ENCODE results near the gene MOK.
"Not testable (repeated sequence)": the region's sequence is repeated elsewhere in the genome, so short reads cannot be mapped to it uniquely, and the experiment has no call there.

MOK gene

DNA sequence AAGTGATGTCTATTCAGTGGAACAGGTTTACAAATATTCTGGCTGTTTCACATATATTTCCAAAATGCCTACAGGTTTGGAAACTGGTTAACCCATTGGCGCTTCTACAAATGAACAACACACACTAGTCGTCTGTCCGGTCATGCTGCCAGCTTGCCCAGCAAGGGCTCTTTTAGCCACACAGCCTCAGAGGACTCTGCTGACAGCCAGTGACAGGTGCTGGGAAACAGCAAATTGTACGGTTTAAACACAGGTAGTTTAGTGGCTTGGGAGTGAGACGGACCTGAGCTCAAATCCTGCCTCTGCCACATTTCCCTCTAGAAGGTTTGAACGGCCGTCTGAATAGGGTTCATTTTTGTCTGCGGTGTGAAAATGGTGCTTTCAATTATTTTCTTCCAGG, 53.8 kb downstream of the MOK start:
- H3K36me3 ChIP-seq (ENCODE audit: control insufficient read depth, insufficient read depth, low read length): no peaks in the 10 kb centered on the region
- H3K27me3 ChIP-seq (replicated peaks; ENCODE audit: control insufficient read depth, insufficient read depth, low read length): no peaks in the 10 kb centered on the region
- TF ChIP-seq, protein P1, sequence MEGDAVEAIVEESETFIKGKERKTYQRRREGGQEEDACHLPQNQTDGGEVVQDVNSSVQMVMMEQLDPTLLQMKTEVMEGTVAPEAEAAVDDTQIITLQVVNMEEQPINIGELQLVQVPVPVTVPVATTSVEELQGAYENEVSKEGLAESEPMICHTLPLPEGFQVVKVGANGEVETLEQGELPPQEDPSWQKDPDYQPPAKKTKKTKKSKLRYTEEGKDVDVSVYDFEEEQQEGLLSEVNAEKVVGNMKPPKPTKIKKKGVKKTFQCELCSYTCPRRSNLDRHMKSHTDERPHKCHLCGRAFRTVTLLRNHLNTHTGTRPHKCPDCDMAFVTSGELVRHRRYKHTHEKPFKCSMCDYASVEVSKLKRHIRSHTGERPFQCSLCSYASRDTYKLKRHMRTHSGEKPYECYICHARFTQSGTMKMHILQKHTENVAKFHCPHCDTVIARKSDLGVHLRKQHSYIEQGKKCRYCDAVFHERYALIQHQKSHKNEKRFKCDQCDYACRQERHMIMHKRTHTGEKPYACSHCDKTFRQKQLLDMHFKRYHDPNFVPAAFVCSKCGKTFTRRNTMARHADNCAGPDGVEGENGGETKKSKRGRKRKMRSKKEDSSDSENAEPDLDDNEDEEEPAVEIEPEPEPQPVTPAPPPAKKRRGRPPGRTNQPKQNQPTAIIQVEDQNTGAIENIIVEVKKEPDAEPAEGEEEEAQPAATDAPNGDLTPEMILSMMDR (IDR thresholded peaks at IDR 0.05; ENCODE audit: insufficient read depth, low read length, poor library complexity, severe bottlenecking): no peak
- no peak for DNase-seq (ENCODE audit: extremely low read depth, insufficient read length)
- no peak overlapping the region for H3K4me3 ChIP-seq (replicated peaks; ENCODE audit: low read depth, low read length)

DNA sequence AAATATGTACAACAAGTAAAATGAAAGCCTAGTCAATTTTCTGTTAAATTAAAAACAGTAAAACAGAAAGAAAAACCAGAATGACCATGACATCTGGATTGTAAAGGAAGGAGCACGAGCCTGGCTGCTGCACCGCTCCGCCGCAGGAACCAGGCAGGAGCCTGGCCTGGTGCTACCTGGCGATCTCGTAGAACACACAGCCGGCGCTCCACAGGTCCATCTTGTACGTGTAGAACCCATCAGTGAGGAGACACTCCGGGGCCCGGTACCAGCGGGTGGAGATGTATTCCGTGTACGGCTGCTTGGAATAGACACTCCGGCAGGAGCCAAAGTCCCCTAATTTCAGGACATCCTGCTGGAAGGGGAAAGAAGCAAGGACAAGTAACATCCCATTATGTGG, 54.3 kb downstream of the MOK start:
- Histone ChIP-seq H3K4me3 (replicated peaks; ENCODE audit: low read depth, low read length) (no peak overlapping the region), H3K36me3 (ENCODE audit: control insufficient read depth, insufficient read depth, low read length) (no peaks in the 10 kb centered on the region), H3K27me3 (replicated peaks; ENCODE audit: control insufficient read depth, insufficient read depth, low read length) (no peaks in the 10 kb centered on the region; the same call in 1 of the 2 replicates)
- no peak for DNase-seq (ENCODE audit: extremely low read depth, insufficient read length)
- TF ChIP-seq, protein P1 (IDR thresholded peaks at IDR 0.05; ENCODE audit: insufficient read depth, low read length, poor library complexity, severe bottlenecking): no peak

DNA sequence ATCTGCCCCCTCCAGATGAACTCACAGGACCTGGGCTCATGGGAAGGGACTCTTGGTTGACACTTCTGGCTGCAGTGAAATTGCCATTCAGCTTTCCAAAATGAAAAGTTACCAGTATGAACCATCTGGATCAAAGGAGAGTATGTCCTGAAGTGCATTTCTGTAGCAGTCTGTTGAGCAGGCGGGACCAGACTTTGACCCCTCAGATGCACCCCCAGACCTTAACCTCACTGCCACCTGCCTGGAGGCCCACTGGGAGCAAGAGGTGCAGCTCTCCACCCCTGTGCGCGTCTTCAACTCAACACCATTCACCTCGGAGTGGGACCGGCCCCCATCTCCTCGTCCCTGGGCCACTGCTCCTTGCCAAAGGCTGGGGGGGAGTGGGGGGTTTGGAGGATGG, 55.0 kb downstream of the MOK start:
- DNase-seq (ENCODE audit: extremely low read depth, insufficient read length): no peak
- Histone ChIP-seq H3K36me3 (ENCODE audit: control insufficient read depth, insufficient read depth, low read length) (no peaks in the 10 kb centered on the region), H3K27me3 (replicated peaks; ENCODE audit: control insufficient read depth, insufficient read depth, low read length) (no peaks in the 10 kb centered on the region; the same call in 1 of the 2 replicates), H3K4me3 (replicated peaks; ENCODE audit: low read depth, low read length) (no peak overlapping the region)
- TF ChIP-seq, protein P1 (IDR thresholded peaks at IDR 0.05; ENCODE audit: insufficient read depth, low read length, poor library complexity, severe bottlenecking): no peak

DNA sequence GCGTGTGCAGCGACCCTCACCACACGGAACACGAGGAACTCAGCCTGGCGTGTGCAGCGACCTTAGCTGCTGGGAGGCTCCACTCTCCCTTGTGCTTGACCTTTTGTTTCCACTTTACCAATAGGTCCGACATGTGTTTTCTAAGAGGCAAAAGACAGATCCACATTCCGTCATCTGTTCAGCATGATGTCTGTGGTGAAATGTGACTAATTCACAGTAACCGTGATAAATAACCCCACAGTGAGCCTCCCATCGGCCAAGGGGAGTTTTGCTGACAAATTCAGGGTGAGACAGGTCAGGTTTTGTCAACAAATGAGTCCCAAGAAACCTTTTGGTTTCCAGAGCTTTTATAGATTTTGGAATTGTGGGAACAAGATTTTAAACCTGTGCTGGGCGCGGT, 55.9 kb downstream of the MOK start:
- DNase-seq (ENCODE audit: extremely low read depth, insufficient read length): no peak
- TF ChIP-seq, protein P1 (IDR thresholded peaks at IDR 0.05; ENCODE audit: insufficient read depth, low read length, poor library complexity, severe bottlenecking): no peak
- Histone ChIP-seq H3K36me3 (ENCODE audit: control insufficient read depth, insufficient read depth, low read length) (no peaks in the 10 kb centered on the region), H3K27me3 (replicated peaks; ENCODE audit: control insufficient read depth, insufficient read depth, low read length) (no peaks in the 10 kb centered on the region; the same call in 1 of the 2 replicates), H3K4me3 (replicated peaks; ENCODE audit: low read depth, low read length) (no peak overlapping the region)

DNA sequence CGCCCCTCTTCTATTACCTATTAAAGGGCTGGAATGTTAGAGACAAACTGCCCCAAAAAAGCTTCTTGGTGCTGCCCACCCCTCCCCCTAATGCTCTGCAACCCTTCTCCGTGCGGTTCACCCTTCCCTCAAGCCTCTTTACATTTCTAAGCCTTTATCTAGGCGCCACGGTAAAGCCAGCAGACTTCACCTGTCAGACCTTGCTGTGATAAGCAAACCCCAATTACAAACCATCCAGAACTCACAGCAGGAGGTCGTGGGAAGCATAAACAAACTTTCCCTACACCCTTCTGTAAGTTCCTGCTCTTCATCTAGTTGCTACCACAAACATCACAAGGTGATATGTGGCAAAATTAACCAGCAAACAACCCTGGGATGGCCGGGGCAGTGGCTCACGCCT, 56.8 kb downstream of the MOK start:
- TF ChIP-seq, protein P1 (IDR thresholded peaks at IDR 0.05; ENCODE audit: insufficient read depth, low read length, poor library complexity, severe bottlenecking): no peak
- DNase-seq (ENCODE audit: extremely low read depth, insufficient read length): no peak
- Histone ChIP-seq H3K36me3 (ENCODE audit: control insufficient read depth, insufficient read depth, low read length) (no peaks in the 10 kb centered on the region), H3K27me3 (replicated peaks; ENCODE audit: control insufficient read depth, insufficient read depth, low read length) (no peaks in the 10 kb centered on the region; the same call in 1 of the 2 replicates), H3K4me3 (replicated peaks; ENCODE audit: low read depth, low read length) (no peak overlapping the region)

DNA sequence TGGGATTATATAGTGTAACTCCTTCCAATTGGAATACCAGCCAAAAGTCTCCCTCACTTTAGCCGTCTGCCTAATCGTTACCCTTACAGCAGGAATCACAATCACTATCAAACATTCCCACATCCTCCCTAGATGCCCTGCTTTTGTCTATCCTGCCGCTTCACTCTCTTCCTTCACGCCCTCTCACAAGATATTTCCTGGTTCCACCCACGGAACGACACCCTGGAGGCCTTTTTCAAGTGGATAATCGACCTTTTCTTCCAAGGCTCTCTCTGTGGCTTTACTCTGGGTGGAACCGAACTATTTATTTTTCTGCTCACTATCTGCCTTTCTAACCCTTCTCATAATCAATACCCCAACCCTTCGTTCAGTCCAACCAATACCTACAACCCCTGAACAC, 58.9 kb downstream of the MOK start:
- Histone ChIP-seq H3K27me3 (replicated peaks; ENCODE audit: control insufficient read depth, insufficient read depth, low read length) (no peaks in the 10 kb centered on the region; the same call in 1 of the 2 replicates), H3K36me3 (ENCODE audit: control insufficient read depth, insufficient read depth, low read length) (no peaks in the 10 kb centered on the region), H3K4me3 (replicated peaks; ENCODE audit: low read depth, low read length) (no peak overlapping the region)
- TF ChIP-seq, protein P1 (IDR thresholded peaks at IDR 0.05; ENCODE audit: insufficient read depth, low read length, poor library complexity, severe bottlenecking): no peak
- no peak for DNase-seq (ENCODE audit: extremely low read depth, insufficient read length)

DNA sequence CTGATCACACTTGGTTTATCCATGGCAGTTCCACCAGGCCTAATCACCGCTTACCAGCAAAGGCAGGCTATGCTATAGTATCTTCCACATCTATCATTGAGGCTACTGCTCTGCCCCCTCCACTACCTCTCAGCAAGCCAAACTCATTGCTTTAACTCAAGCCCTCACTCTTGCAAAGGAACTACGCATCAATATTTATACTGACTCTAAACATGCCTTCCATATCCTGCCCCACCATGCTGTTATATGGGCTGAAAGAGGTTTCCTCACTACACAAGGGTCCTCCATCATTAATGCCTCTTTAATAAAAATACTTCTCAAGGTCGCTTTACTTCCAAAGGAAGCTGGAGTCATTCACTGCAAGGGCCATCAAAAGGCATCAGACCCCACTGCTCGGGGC, 61.2 kb downstream of the MOK start:
- not testable (repeated sequence) for H3K4me3 ChIP-seq (replicated peaks; ENCODE audit: low read depth, low read length); H3K36me3 ChIP-seq (ENCODE audit: control insufficient read depth, insufficient read depth, low read length); DNase-seq (ENCODE audit: extremely low read depth, insufficient read length); H3K27me3 ChIP-seq (replicated peaks; ENCODE audit: control insufficient read depth, insufficient read depth, low read length)

All from GM06990 (cell line).